NCI-H187 treated with DMSO at 0.1 percent for 48 hours (cell line): Measurements from ENCODE around the gene RNF113A.
"Not testable (repeated sequence)": the region's sequence is repeated elsewhere in the genome, so short reads cannot be mapped to it uniquely, and the experiment has no call there.

Source experiments
- DNase-seq: peaks from one replicate; lab custom pipeline; 2025; lab: John Stamatoyannopoulos, UW

RNF113A gene

GRCh38 chrX:119833905-119834304 lies 37.6 kb downstream of the RNF113A start:
- DNase-seq: no peak

GRCh38 chrX:119828446-119828845 lies 43.1 kb downstream of the RNF113A start:
- no peak for DNase-seq

- no peak for DNase-seq
These were observed 45.1 kb downstream of the RNF113A start for GRCh38 chrX:119826399-119826959.

- DNase-seq: not testable (repeated sequence)
These were observed 47.3 kb downstream of the RNF113A start for GRCh38 chrX:119824221-119824620.

GRCh38 chrX:119821703-119822102 lies 49.8 kb downstream of the RNF113A start:
- DNase-seq: not testable (repeated sequence)
